HG03469 (cell line): ENCODE data around the gene FLYWCH1.

ENCODE experiments used
- ATAC-seq: cut with Tn5 transposase; IDR thresholded peaks from one replicate; pipeline ENCODE4 v1.9.1; 2021; ENCODE audit warnings: mild to moderate bottlenecking, moderate library complexity, moderate number of reproducible peaks; ENCODE audit not compliant: unreplicated experiment

Gene FLYWCH1

GRCh38 chr16:2967721-2968161 lies 56.0 kb downstream of the FLYWCH1 start:
- no peak for ATAC-seq

- ATAC-seq, result no peak
Measured at GRCh38 chr16:2968368-2968737, 56.6 kb downstream of the FLYWCH1 start.

- peak; percentile 46 for ATAC-seq
Measured at GRCh38 chr16:2968738-2969544, 57.2 kb downstream of the FLYWCH1 start, which contains the start of gene PAQR4. Gene PAQR4, plus strand, starts transcription at chr16:2969348. Its CDS starts 327 bp downstream, at chr16:2969675.

GRCh38 chr16:2969545-2970521 lies 58.1 kb downstream of the FLYWCH1 start:
- peak; percentile 26 for ATAC-seq

- ATAC-seq, result no peak
Measured at GRCh38 chr16:2970563-2970962, 58.8 kb downstream of the FLYWCH1 start.

- no peak for ATAC-seq
Measured at GRCh38 chr16:2971134-2971984, 59.6 kb downstream of the FLYWCH1 start.

GRCh38 chr16:2971985-2972784 lies 60.5 kb downstream of the FLYWCH1 start:
- ATAC-seq, result no peak

GRCh38 chr16:2973093-2973492 lies 61.4 kb downstream of the FLYWCH1 start:
- no peak for ATAC-seq

GRCh38 chr16:2973605-2974318 lies 62.0 kb downstream of the FLYWCH1 start:
- no peak for ATAC-seq

- ATAC-seq, result no peak
Measured at GRCh38 chr16:2974319-2975056, 62.8 kb downstream of the FLYWCH1 start.

- no peak for ATAC-seq
Measured at GRCh38 chr16:2975161-2975795, 63.5 kb downstream of the FLYWCH1 start.

- no peak for ATAC-seq
Measured at GRCh38 chr16:2976201-2976600, 64.5 kb downstream of the FLYWCH1 start.

- no peak for ATAC-seq
Measured at GRCh38 chr16:2976673-2977072, 64.9 kb downstream of the FLYWCH1 start.

- ATAC-seq, result no peak
Measured at GRCh38 chr16:2977440-2977839, 65.7 kb downstream of the FLYWCH1 start.

GRCh38 chr16:2979669-2980226 lies 68.0 kb downstream of the FLYWCH1 start:
- ATAC-seq, result no peak

GRCh38 chr16:2980227-2981176 lies 68.8 kb downstream of the FLYWCH1 start, which contains the start of gene PKMYT1:
Gene PKMYT1, minus strand, starts transcription at chr16:2980446. Its CDS starts 789 bp downstream, at chr16:2979657.
- ATAC-seq, result peak; percentile 57
